SK-N-SH treated with all-trans-retinoic acid at 6 μM for 48 hours (cell line): ENCODE results near the gene SUMO3.

Source experiments
- ATAC-seq: fragments of 200-7000 bp; cut with Tn5 transposase; 3 replicates; pipeline ENCODE4 v1.9.1; 2020; ENCODE audit warnings: mild to moderate bottlenecking, moderate library complexity
- ARNTL ChIP-seq: fragments of 450-650 bp; formaldehyde crosslinking; IDR thresholded peaks from 2 replicates; pipeline ENCODE4 v1.5.0; 2020; ENCODE audit warnings: low read depth, mild to moderate bottlenecking, moderate library complexity, borderline replicate concordance
- BACH2 ChIP-seq: fragments of 250-450 bp; sonication (Bioruptor Pico); IDR thresholded peaks from 2 replicates; pipeline ENCODE4 v1.9.0; 2021; ENCODE audit warnings: mild to moderate bottlenecking, borderline replicate concordance
- CREB5 ChIP-seq: fragments of 250-450 bp; sonication (Bioruptor Pico); IDR thresholded peaks from 2 replicates; pipeline ENCODE4 v1.5.1; 2020; ENCODE audit warnings: low read depth, mild to moderate bottlenecking, moderate library complexity
- CSDC2 ChIP-seq: fragments of 250-450 bp; sonication (Bioruptor Pico); IDR thresholded peaks from 2 replicates; pipeline ENCODE4 v1.5.0; 2020; ENCODE audit warnings: mild to moderate bottlenecking, moderate library complexity
- CSRNP3 ChIP-seq: fragments of 250-450 bp; sonication (Bioruptor Pico); IDR thresholded peaks from 2 replicates; pipeline ENCODE4 v1.5.1; 2021; ENCODE audit warnings: mild to moderate bottlenecking, moderate library complexity
- ESRRG ChIP-seq: fragments of 250-450 bp; sonication (Bioruptor Pico); IDR thresholded peaks from 2 replicates; pipeline ENCODE4 v1.6.1; 2021; ENCODE audit warnings: mild to moderate bottlenecking
- GLIS3 ChIP-seq: fragments of 250-450 bp; sonication (Bioruptor Pico); IDR thresholded peaks from 2 replicates; pipeline ENCODE4 v1.5.0; 2020; ENCODE audit warnings: mild to moderate bottlenecking, moderate library complexity
- ISL1 ChIP-seq: fragments of 250-450 bp; sonication (Bioruptor Pico); IDR thresholded peaks from 2 replicates; pipeline ENCODE4 v2.1.2; 2022; ENCODE audit warnings: mild to moderate bottlenecking, moderate library complexity
- OSR1 ChIP-seq: fragments of 250-450 bp; sonication (Bioruptor Pico); IDR thresholded peaks from 2 replicates; pipeline ENCODE4 v1.8.0; 2022; ENCODE audit warnings: moderate library complexity, mild to moderate bottlenecking, inconsistent platforms
- PATZ1 ChIP-seq: fragments of 250-450 bp; sonication (Bioruptor Pico); IDR thresholded peaks from 2 replicates; pipeline ENCODE4 v1.8.0; 2020; ENCODE audit warnings: mild to moderate bottlenecking, moderate library complexity, borderline replicate concordance
- POU6F1 ChIP-seq: fragments of 250-450 bp; sonication (Bioruptor Pico); IDR thresholded peaks from 2 replicates; pipeline ENCODE4 v1.8.0; 2021; ENCODE audit warnings: low read depth, mild to moderate bottlenecking, moderate library complexity, borderline replicate concordance
- PPARA ChIP-seq: fragments of 250-450 bp; sonication (Bioruptor Pico); IDR thresholded peaks from 2 replicates; pipeline ENCODE4 v1.5.0; 2020; ENCODE audit warnings: mild to moderate bottlenecking, borderline replicate concordance
- RARB ChIP-seq: fragments of 250-450 bp; sonication (Bioruptor Pico); IDR thresholded peaks from 2 replicates; pipeline ENCODE4 v1.8.0; 2021; ENCODE audit warnings: mild to moderate bottlenecking, moderate library complexity
- SNAI2 ChIP-seq: fragments of 250-450 bp; sonication (Bioruptor Pico); IDR thresholded peaks from 2 replicates; pipeline ENCODE4 v1.5.0; 2020; ENCODE audit warnings: mild to moderate bottlenecking, moderate library complexity
- TCF4 ChIP-seq: fragments of 250-450 bp; sonication (Bioruptor Pico); IDR thresholded peaks from 2 replicates; pipeline ENCODE4 v1.8.0; 2021; ENCODE audit warnings: mild to moderate bottlenecking, moderate library complexity, borderline replicate concordance
- TOX ChIP-seq: fragments of 250-450 bp; sonication (Bioruptor Pico); IDR thresholded peaks from 2 replicates; pipeline ENCODE4 v1.8.0; 2021; ENCODE audit warnings: mild to moderate bottlenecking, moderate library complexity, borderline replicate concordance
- TSHZ2 ChIP-seq: fragments of 250-450 bp; sonication (Bioruptor Pico); IDR thresholded peaks from 2 replicates; pipeline ENCODE4 v1.5.0; 2020; ENCODE audit warnings: mild to moderate bottlenecking, moderate library complexity
- ZC3H10 ChIP-seq: fragments of 250-450 bp; sonication (Bioruptor Pico); IDR thresholded peaks from 2 replicates; pipeline ENCODE4 v1.5.1; 2021; ENCODE audit warnings: mild to moderate bottlenecking, moderate library complexity
- ZFP3 ChIP-seq: fragments of 250-450 bp; sonication (Bioruptor Pico); IDR thresholded peaks from 2 replicates; pipeline ENCODE4 v1.5.0; 2020; ENCODE audit warnings: mild to moderate bottlenecking, moderate library complexity
- ZFP30 ChIP-seq: fragments of 450-650 bp; formaldehyde crosslinking; IDR thresholded peaks from 2 replicates; pipeline ENCODE4 v1.5.0; 2022; ENCODE audit warnings: mild to moderate bottlenecking, moderate library complexity
- ZNF565 ChIP-seq: fragments of 450-650 bp; formaldehyde crosslinking; conservative IDR thresholded peaks from 2 replicates; pipeline ENCODE4 v1.5.0; 2020; ENCODE audit warnings: low read depth, mild to moderate bottlenecking, moderate library complexity
- ZNF70 ChIP-seq: fragments of 450-650 bp; formaldehyde crosslinking; IDR thresholded peaks from 2 replicates; pipeline ENCODE4 v1.5.0; 2020; ENCODE audit warnings: mild to moderate bottlenecking, moderate library complexity

Gene SUMO3

GRCh38 chr21:44797775-44798174 lies 20.1 kb downstream of the SUMO3 start:
- TF ChIP-seq ARNTL (no peak), ISL1 (CRISPR knock-in tag) (no peak), ZC3H10 (CRISPR knock-in tag) (no peak), PPARA (CRISPR knock-in tag) (no peak), TOX (CRISPR knock-in tag) (no peak), GLIS3 (CRISPR knock-in tag) (no peak), ZNF70 (CRISPR knock-in tag) (no peak), PATZ1 (CRISPR knock-in tag) (no peak), SNAI2 (no peak), ZFP3 (CRISPR knock-in tag) (no peak), OSR1 (CRISPR knock-in tag) (no peak), POU6F1 (no peak), ZNF565 (CRISPR knock-in tag) (no peak), CSDC2 (no peak), BACH2 (no peak), TCF4 (CRISPR knock-in tag) (no peak), ESRRG (CRISPR knock-in tag) (no peak)
- ATAC-seq: no peak

- ATAC-seq: no peak
- TF ChIP-seq CSRNP3: no peak
- no peak for TF ChIP-seq ZC3H10 (CRISPR knock-in tag)
- TF ChIP-seq TSHZ2 (CRISPR knock-in tag): no peak
- TF ChIP-seq ARNTL: no peak
- TF ChIP-seq ZNF565 (CRISPR knock-in tag): no peak
- TF ChIP-seq ZFP3 (CRISPR knock-in tag): no peak
- TF ChIP-seq TOX (CRISPR knock-in tag): no peak
- TF ChIP-seq CREB5: no peak
- no peak for TF ChIP-seq BACH2
- TF ChIP-seq ZNF70 (CRISPR knock-in tag): no peak
- TF ChIP-seq PPARA (CRISPR knock-in tag): no peak
- no peak for TF ChIP-seq SNAI2
- no peak for TF ChIP-seq ESRRG (CRISPR knock-in tag)
- no peak for TF ChIP-seq ZFP30 (CRISPR knock-in tag)
- TF ChIP-seq GLIS3 (CRISPR knock-in tag): no peak
- no peak for TF ChIP-seq OSR1 (CRISPR knock-in tag)
- TF ChIP-seq RARB (CRISPR knock-in tag): no peak
- no peak for TF ChIP-seq PATZ1 (CRISPR knock-in tag)
- TF ChIP-seq ISL1 (CRISPR knock-in tag): no peak
- no peak for TF ChIP-seq TCF4 (CRISPR knock-in tag)
Observed at GRCh38 chr21:44795342-44795741, 22.5 kb downstream of the SUMO3 start.
